ENCODE measurements around the gene TMEM252. TPM values are rescaled to one million over a fixed set of nuclear protein-coding genes. Genes with fewer than 3 reads are reported as not detected.

TMEM252 gene
- total RNA-seq, 6 experiments from 2014 or later: 0.22 to 0.50 (median 0.25) TPM; not detected in 3

GRCh38 chr9:68545033-68545705, 4.5 kb upstream of the TMEM252 start:
- Histone ChIP-seq H3K4me1 (peaks cover 0 to 6% (median 0%) of the 10 kb centered on the region in 4 donors), H3K9me3 (no peaks in the 10 kb centered on the region), H3K36me3 (no peaks in the 10 kb centered on the region), H3K27ac (no peak overlapping the region), H3K27me3 (no peaks in the 10 kb centered on the region), H3K4me3 (no peak overlapping the region)
- ATAC-seq (no peak), DNase-seq (no peak)
- intact Hi-C loops (cut with DNase I): no loop called here
- TF ChIP-seq POLR2A (IDR thresholded peaks at IDR 0.05) (no peak), CTCF (IDR thresholded peaks at IDR 0.05) (no peak)
- WGBS (ENCODE audit: insufficient coverage, low coverage, low lambda C conversion rate, missing lambda C conversion rate): 92% methylated on average over 3 of the region's 3 CpGs

- ATAC-seq (peak; percentile 9 to 39 (median 21)), DNase-seq (no peak)
- Histone ChIP-seq H3K36me3 (no peaks in the 10 kb centered on the region), H3K9me3 (no peaks in the 10 kb centered on the region), H3K4me3 (no peak overlapping the region), H3K4me1 (peaks cover 0 to 6% (median 0%) of the 10 kb centered on the region in 4 donors), H3K27me3 (no peaks in the 10 kb centered on the region), H3K27ac (no peak overlapping the region)
- WGBS (ENCODE audit: insufficient coverage, low coverage, low lambda C conversion rate, missing lambda C conversion rate): 34% methylated on average over 2 of the region's 2 CpGs
- TF ChIP-seq CTCF (IDR thresholded peaks at IDR 0.05) (no peak), POLR2A (IDR thresholded peaks at IDR 0.05) (no peak)
- intact Hi-C loops (cut with DNase I): no loop called here
Measured at GRCh38 chr9:68541568-68541967, 885 bp upstream of the TMEM252 start.

- intact Hi-C loops (cut with DNase I): no loop called here
- no peaks in the 10 kb centered on the region for H3K36me3 ChIP-seq
- DNase-seq: no peak
- ATAC-seq: no peak
- no peaks in the 10 kb centered on the region for H3K27me3 ChIP-seq
- no peaks in the 10 kb centered on the region for H3K9me3 ChIP-seq
- H3K27ac ChIP-seq: no peak overlapping the region
- no peak overlapping the region for H3K4me3 ChIP-seq
- TF ChIP-seq CTCF (IDR thresholded peaks at IDR 0.05) (no peak), POLR2A (IDR thresholded peaks at IDR 0.05) (no peak)
- 80% methylated on average over 1 of the region's 3 CpGs for WGBS (ENCODE audit: insufficient coverage, low coverage, low lambda C conversion rate, missing lambda C conversion rate)
- H3K4me1 ChIP-seq: peaks cover 0 to 6% (median 0%) of the 10 kb centered on the region in 4 donors
Measured at GRCh38 chr9:68538200-68538599, 2.5 kb downstream of the TMEM252 start.

GRCh38 chr9:68537616-68537880, 3.1 kb downstream of the TMEM252 start:
- H3K36me3 ChIP-seq: no peaks in the 10 kb centered on the region
- peaks cover 0 to 6% (median 0%) of the 10 kb centered on the region in 4 donors for H3K4me1 ChIP-seq
- no peak for DNase-seq
- H3K4me3 ChIP-seq: no peak overlapping the region
- no peaks in the 10 kb centered on the region for H3K9me3 ChIP-seq
- ATAC-seq: no peak
- 64% methylated on average over 1 of the region's 1 CpG for WGBS (ENCODE audit: insufficient coverage, low coverage, low lambda C conversion rate, missing lambda C conversion rate)
- no peaks in the 10 kb centered on the region for H3K27me3 ChIP-seq
- no peak for TF ChIP-seq CTCF (IDR thresholded peaks at IDR 0.05)
- no peak for TF ChIP-seq POLR2A (IDR thresholded peaks at IDR 0.05)
- intact Hi-C loops (cut with DNase I): no loop called here
- H3K27ac ChIP-seq: no peak overlapping the region

Data from right lobe of liver (tissue), 6 donors.